Forelimb muscle (tissue), 1 donor: ENCODE measurements around the gene OBP2A. TPM values are rescaled to one million over a fixed set of nuclear protein-coding genes. Genes with fewer than 3 reads are reported as not detected.
"Not testable (repeated sequence)": the region's sequence is repeated elsewhere in the genome, so short reads cannot be mapped to it uniquely, and the experiment has no call there.

Source experiments
- DNase-seq: peaks from one replicate; pipeline ENCODE4 v3.0.0-alpha.2; 2013; ENCODE audit warnings: low read depth
- polyA plus RNA-seq: library from polyadenylated mRNA; unstranded; fragments of 120-200 nt; gene quantifications from one replicate; pipeline ENCODE4 v1.2.1, GENCODE V29; 2013; ENCODE audit not compliant: insufficient read length

OBP2A gene
- not detected for polyA plus RNA-seq

- DNase-seq, result not testable (repeated sequence)
These were observed at the start of gene OBP2A for GRCh38 chr9:135545646-135546176. Gene OBP2A, plus strand, starts transcription at chr9:135546126. Its CDS starts 55 bp downstream, at chr9:135546181.

GRCh38 chr9:135498381-135499126, 47.4 kb upstream of the OBP2A start:
- no peak for DNase-seq

- DNase-seq, result peak; percentile 52
These were observed 46.4 kb upstream of the OBP2A start for GRCh38 chr9:135499326-135500070.

GRCh38 chr9:135500071-135500524, 45.8 kb upstream of the OBP2A start:
- no peak for DNase-seq

- no peak for DNase-seq
These were observed 45.2 kb upstream of the OBP2A start, which contains the start of gene MRPS2 for GRCh38 chr9:135500525-135501260. Gene MRPS2, plus strand, starts transcription at chr9:135500682. Its CDS starts 29 bp downstream, at chr9:135500711.

- no peak for DNase-seq
These were observed 44.4 kb upstream of the OBP2A start for GRCh38 chr9:135501261-135502167.

- DNase-seq, result no peak
These were observed 43.6 kb upstream of the OBP2A start for GRCh38 chr9:135502168-135502872.

- DNase-seq, result no peak
These were observed 43.0 kb upstream of the OBP2A start for GRCh38 chr9:135502873-135503321.

GRCh38 chr9:135503371-135504261, 42.3 kb upstream of the OBP2A start:
- DNase-seq, result no peak

- DNase-seq, result no peak
These were observed 41.4 kb upstream of the OBP2A start for GRCh38 chr9:135504262-135505243.

- no peak for DNase-seq
These were observed 40.3 kb upstream of the OBP2A start for GRCh38 chr9:135505406-135506187.

GRCh38 chr9:135506327-135507103, 39.4 kb upstream of the OBP2A start:
- no peak for DNase-seq

GRCh38 chr9:135507104-135508035, 38.6 kb upstream of the OBP2A start:
- DNase-seq, result no peak

GRCh38 chr9:135508211-135508820, 37.6 kb upstream of the OBP2A start:
- DNase-seq, result no peak

- no peak for DNase-seq
These were observed 36.5 kb upstream of the OBP2A start for GRCh38 chr9:135509458-135509857.
